GM20000 (cell line): Measurements from ENCODE around the gene RNH1.

Source experiments
- DNase-seq: peaks from one replicate; pipeline ENCODE4 v3.0.0; 2012; ENCODE audit warnings: low spot score
- CTCF ChIP-seq: IDR thresholded peaks from 2 replicates; pipeline ENCODE4 v1.5.1; 2012; ENCODE audit warnings: mild to moderate bottlenecking, control low read depth; ENCODE audit errors: extremely low read depth, missing control alignments

Gene RNH1

DNA sequence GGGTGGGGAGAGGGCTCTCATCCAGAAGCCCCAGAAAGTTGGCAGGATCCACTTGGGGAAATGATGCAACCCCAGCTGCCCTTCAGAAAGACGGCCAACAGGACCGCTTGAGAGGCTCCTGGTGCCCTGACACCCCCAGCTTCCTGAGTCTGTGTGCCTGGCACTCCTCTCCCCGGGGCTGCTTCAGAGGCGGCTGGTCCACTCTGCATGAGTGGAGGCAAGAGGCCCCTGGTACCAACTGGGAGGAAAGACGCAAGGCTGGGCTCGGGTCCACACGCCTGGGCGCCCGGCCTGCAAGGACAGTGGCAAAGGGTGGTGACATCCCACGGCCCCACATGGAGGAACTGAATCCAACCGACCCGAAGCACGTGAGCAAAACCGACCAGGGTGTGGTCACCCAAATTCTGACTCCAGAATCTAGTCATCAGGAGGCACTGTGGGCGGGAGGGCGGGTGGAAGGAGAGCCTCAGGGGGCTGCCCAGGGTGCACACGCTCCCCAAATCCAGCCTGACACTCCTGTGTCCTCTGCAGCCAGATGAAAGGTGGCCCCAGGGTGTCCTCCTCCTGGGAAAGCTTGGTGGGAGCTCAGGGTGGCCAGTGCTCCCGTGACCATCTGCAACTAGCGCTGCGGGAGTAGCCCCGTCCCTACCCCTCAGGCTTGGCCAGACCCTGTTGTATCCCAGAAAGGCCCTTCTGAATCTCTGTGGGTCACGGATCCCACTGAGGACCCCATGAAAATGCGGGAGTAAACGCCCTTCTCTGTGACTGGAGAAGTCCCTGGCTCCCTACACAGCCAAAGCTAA, 3.7 kb downstream of the RNH1 start:
- TF ChIP-seq CTCF, result no peak
- peak; percentile 70 for DNase-seq

DNA sequence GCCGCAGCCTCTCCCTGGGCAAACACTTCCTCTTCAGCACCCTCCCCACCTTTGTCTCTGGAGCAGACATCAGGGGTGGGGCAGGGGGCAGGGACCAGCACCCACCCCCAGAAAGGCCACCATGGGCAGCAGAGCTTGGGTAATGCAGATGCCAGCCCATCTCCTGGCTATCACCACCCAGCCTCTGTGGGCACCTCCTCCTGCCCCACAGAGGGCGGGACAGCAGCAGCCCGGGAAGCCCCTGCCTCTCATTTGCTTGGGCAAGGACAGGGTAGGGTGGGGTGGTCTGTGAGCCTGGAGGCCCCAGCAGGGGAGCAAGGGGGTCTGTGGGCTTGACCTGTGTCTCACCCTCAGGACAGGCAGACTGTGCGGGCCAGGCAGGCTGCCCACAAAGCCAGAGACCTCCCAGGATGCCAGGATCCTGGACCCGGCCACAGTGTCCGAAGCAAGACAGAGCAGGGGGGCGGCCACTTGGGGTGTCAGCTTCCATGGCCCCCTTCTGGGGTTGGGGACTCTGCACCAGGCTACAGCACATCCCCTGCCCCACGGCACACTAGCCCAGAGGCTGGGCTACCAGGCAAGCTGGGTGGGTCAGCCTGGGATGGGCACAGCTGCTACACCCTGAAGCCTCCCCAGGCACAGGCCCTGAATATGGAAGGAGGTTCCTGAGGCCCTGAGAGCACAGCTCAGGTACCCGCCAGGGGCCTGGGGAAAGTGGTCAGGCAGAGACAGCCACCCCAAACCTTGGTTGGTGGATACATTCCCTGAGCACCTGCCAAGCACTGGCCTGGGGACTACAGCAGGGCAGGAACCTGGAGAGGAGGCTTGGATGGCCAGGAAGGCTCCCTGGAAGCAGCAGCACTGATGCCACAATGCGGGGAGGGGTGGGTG, 4.5 kb downstream of the RNH1 start:
- no peak for TF ChIP-seq CTCF
- DNase-seq, result peak; percentile 27

DNA sequence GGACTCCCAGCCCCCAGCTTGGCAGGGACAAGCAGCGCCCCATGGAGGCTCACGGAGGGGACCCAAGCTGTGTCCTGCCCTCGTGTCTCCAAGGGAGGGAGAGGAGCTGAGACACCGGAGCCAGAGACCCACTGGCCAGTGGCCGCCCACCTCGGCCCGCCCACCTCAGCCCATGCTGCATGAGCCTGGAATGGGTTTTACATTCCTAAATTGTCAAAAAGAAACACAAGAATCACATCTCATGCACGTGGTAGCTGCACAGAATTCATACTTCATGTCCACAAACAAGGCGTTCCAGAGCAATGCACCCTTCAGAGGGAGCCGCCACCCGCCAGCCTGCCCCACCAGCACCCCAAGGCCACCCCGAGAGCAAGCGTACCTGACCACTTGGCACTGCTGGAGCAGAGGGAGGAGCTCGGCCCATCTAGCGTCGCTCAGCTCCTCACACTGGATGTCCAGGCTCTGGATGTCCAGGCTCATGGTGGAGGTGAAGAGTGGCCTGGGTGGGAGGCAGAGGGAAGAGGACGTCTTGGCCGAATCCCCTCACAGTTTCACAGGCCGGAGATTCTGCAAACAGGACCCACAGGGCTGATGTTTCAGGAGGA, 5.3 kb downstream of the RNH1 start:
- TF ChIP-seq CTCF, result no peak
- DNase-seq, result peak; percentile 14

DNA sequence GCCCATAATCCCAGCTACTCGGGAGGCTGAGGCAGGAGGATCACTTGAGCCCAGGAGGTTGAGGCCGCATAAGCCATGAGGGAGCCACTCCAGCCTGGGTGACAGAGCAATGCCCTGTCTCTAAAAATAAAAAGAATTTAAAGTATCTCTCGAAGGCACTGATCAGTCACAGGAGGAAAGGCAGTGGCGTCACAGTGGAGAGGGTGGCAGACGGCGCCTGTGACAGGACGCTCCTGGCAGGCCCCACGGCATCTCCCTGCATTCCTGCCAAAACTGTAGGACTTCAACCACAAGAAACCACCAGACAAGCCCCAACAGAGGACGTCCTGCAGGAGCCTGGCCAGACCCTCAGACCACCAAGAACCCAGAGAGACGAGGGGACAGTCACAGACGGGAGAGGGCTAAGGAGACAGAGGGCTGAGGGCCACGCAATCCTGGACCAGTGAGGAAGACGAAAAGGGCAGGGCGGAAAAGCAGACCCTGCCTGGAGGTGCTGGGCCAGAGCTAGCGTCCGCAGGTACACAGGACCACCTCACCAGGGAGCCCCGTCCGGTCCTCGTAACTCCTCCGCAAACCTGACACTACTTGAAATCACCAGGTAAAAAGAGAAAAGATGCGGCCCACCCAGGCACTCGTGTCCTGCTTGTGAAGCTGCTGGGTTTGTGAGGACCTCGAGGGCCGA, 5.9 kb downstream of the RNH1 start:
- TF ChIP-seq CTCF, result no peak
- DNase-seq, result peak; percentile 31

GRCh38 chr11:499201-500076, 7.6 kb downstream of the RNH1 start:
- no peak for TF ChIP-seq CTCF
- no peak for DNase-seq

GRCh38 chr11:498297-499181, 8.5 kb downstream of the RNH1 start:
- TF ChIP-seq CTCF, result no peak
- DNase-seq, result no peak
